HCT116 (cell line): ENCODE data around the gene TIPARP.

Experiments used
- CTCF ChIP-seq, 3 experiments: fragments of 200-600 bp in 1 of 3; sonication (generic) in 1 of 3; IDR thresholded peaks in 2 of 3; conservative IDR thresholded peaks in 1 of 3; 2 replicates each; pipeline ENCODE4 v1.5.1; 2012 to 2017; ENCODE audit warnings: low read depth in 2 of 3, low read length in 2 of 3, antibody characterized with exemption in 1 of 3, borderline replicate concordance in 1 of 3, control low read depth in 1 of 3, mild to moderate bottlenecking in 1 of 3, mixed read lengths in 1 of 3, mixed run types in 1 of 3, moderate library complexity in 1 of 3; ENCODE audit not compliant: insufficient read depth in 1 of 3
- EZH2phosphoT487 ChIP-seq: fragments of 200-600 bp; IDR thresholded peaks from 2 replicates; pipeline ENCODE4 v1.6.1; 2018; ENCODE audit warnings: antibody characterized with exemption, borderline replicate concordance
- MAX ChIP-seq: IDR thresholded peaks from 2 replicates; pipeline ENCODE4 v1.6.1; 2012
- POLR2A ChIP-seq: IDR thresholded peaks from 2 replicates; pipeline ENCODE4 v1.7.0; 2011; ENCODE audit warnings: borderline replicate concordance; ENCODE audit not compliant: insufficient read depth, insufficient read length; ENCODE audit errors: extremely low read depth
- POLR2AphosphoS5 ChIP-seq: IDR thresholded peaks from 2 replicates; pipeline ENCODE4 v1.6.1; 2011; ENCODE audit warnings: mild to moderate bottlenecking, low read depth, low read length, moderate library complexity
- SP1 ChIP-seq: IDR thresholded peaks from 2 replicates; pipeline ENCODE4 v1.6.1; 2012; ENCODE audit warnings: low read depth
- TCF7L2 ChIP-seq: IDR thresholded peaks from 2 replicates; pipeline ENCODE4 v1.7.0; 2011; ENCODE audit warnings: borderline replicate concordance, inconsistent platforms; ENCODE audit not compliant: insufficient read depth, insufficient read length; ENCODE audit errors: extremely low read depth
- YY1 ChIP-seq: IDR thresholded peaks from 2 replicates; pipeline ENCODE4 v1.6.1; 2011; ENCODE audit warnings: low read length, low read depth, moderate library complexity, mild to moderate bottlenecking; ENCODE audit not compliant: insufficient replicate concordance; ENCODE audit errors: extremely low read depth

GRCh38 chr3:156643729-156644389 lies 30.5 kb upstream of the TIPARP start:
- TF ChIP-seq MAX (no peak), POLR2A (no peak), EZH2phosphoT487 (no peak), POLR2AphosphoS5 (no peak), CTCF (IDR thresholded peaks at IDR 0.05 in 2 of 3, conservative IDR thresholded peaks at IDR 0.05 in 1 of 3; ENCODE audit: borderline replicate concordance in 1 of 3, insufficient read depth in 1 of 3, low read depth in 2 of 3, low read length in 2 of 3) (no peak), TCF7L2 (no peak), YY1 (no peak), SP1 (no peak)
